ENCODE data around the gene IGFBP2. TPM values are rescaled to one million over a fixed set of nuclear protein-coding genes. Genes with fewer than 3 reads are reported as not detected.
A peak's percentile ranks its signal among the peaks of the same experiment; 100 is the strongest.

IGFBP2 gene
- total RNA-seq, 1 donor from 2014 or later, result 210 TPM

DNA sequence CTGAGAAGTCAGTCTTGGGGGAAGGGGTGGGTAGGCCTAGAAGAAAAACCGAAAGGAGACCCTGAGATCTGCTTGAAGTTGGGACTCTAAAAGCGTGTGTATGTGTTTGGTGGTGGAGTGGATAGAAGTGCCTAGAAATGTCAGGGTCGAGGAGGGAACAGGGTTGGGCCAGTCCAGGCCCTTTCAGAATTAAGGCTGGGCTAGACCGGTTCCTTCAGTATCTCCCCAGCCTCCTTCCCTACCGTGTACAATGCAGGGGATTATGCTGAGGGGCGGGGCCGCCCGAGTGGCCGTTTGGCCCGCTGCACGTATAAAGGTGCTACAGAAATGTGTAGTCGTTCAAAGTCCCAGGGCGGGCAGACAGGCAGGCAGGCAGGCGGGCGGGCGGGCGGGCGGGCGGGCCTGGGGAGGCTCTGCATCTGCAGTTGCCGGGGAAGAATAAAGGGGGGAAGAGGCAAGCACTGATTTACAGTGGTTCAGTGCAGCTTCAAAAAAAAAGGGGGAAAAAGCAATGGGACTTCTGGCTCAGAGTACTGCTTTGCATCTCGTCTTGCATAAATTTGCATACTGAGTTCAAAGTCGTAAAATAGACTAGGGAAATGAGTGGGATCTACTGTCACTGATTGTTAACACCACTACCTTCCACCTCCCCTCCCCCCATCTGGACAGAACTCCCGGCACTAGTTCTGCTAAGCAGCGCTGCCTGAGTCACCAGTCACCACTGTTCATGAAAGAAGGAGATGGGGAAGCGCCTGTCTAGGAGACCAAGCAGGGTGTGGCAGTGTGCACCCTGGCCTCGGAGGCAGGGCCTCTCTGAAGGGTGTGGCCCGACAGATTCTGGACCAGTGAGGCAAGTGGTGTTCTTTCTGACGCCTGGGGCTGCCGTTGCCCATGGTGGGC is 3.6 kb downstream of the IGFBP2 start:
- peak; percentile 83 for DNase-seq (ENCODE audit: low spot score)

DNA sequence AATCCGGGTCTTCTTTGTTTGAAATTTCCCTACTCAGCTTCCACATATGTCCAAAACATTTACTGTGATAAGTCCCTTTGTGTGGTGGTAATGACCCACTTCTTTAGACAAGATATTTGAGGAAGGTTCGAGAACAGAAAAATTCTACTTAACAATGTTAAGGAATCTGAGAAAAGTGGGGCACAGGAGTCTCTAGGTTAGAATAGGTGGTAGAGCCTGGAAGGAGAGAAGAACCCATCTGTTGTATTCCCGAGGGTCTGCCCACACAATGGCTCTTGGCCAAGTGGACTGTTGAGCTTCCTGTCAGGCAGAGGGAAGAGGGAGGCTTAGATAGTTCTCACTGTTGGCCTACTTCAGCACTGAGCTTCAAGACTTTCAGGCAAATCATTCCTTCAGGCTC is 4.3 kb downstream of the IGFBP2 start:
- DNase-seq (ENCODE audit: low spot score), result no peak

- DNase-seq (ENCODE audit: low spot score), result no peak
These were observed 10.9 kb downstream of the IGFBP2 start for GRCh38 chr2:216643986-216644659.

- DNase-seq (ENCODE audit: low spot score), result no peak
These were observed 11.8 kb downstream of the IGFBP2 start for GRCh38 chr2:216644842-216645635.

GRCh38 chr2:216645636-216645950 is 12.4 kb downstream of the IGFBP2 start:
- no peak for DNase-seq (ENCODE audit: low spot score)

DNA sequence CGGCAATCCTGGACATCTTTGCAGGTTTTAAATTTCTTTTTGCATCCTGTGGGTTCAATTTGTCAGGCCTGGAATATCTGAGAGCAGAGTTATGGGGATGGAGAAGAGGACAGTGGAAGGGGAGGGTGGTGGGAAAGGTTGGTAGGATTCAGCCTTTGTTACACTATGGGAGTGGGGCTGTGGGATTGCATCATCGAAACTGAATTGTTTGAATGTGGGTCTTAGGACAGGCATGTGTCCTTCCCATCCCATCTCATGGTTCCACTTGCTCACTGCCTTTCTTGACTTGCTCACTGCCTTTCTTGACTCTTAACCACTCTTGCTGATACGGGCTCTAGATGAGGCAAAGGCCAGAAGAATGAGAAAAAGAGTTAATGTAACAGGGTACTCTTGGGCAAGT is 12.9 kb downstream of the IGFBP2 start:
- DNase-seq (ENCODE audit: low spot score), result no peak

- no peak for DNase-seq (ENCODE audit: low spot score)
These were observed 14.9 kb downstream of the IGFBP2 start for GRCh38 chr2:216648105-216648504.

- no peak for DNase-seq (ENCODE audit: low spot score)
These were observed 16.4 kb downstream of the IGFBP2 start for GRCh38 chr2:216649574-216649973.

DNA sequence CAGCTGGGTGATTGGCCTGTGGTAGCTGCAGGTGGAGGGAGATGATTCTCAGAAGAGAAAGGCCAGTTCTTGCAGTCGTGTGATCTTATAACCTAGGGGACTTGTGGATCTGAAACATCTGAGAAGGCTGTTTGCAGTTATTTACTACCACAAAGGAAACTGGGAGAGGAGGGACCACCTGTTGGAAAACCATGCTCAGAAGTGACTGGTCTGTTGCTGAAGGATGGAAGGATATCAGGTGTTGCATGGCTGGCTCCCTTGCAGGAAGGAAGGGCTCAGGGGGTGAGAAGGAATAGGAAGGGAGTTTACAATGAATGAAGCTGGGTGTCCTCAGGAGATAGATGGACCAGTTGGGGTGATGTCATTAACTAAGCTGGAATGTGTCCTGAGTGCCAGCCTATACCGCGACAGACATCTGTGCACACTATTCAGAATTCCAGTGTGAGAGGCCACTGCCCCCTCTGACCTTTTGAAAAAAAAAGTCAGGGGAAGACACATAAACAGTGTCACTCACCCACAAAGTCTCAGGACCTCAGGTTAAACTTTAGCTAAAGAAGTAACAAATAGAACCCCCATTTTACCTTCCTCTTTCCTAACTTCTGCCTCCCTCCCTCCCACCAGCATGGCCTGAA is 17.5 kb downstream of the IGFBP2 start:
- DNase-seq (ENCODE audit: low spot score), result no peak

DNA sequence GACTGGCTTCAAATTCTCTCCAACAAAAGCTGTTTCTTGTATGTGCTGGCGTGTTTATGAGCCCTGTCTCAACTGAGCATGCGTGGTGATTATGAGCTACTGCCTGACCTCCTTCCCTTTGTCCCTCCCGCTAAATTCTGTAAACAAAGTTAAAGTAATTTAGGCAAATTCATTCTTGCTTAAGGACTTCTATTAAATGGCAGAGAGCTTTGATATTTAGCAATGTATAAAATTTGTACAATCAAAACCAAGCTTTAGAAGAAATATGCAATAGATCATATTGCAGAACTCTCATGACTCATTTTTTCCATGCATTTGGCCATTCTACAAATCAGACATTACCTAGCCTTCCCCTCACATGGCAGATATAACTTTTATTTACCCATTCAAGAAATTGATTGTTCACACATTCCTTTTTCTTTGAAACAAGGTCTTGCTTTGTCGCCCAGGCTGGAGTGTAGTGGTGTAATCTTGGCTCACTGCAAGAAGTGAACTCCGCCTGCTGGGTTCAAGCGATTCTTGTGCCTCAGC is 18.2 kb downstream of the IGFBP2 start:
- no peak for DNase-seq (ENCODE audit: low spot score)

DNA sequence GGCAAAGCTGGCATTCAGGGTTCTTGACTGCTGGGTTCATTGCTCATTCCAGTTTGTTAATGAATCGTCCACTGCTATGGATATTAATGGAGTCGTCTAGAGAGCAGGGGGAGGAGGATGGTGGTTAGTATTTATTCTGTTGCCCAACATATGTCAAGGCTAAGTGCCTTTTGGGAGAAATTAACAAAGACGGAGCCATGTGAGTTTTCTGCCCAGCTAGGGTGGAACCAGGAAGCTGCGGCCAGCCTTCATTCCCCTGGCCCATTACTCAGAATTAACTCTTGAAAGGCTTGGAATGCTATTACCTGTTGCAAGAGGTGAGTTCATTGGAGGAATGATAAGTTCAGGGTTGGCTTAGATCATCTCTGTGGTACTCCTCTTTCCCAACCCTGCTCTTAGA is 19.3 kb downstream of the IGFBP2 start:
- DNase-seq (ENCODE audit: low spot score), result no peak

- DNase-seq (ENCODE audit: low spot score), result no peak
These were observed 20.0 kb downstream of the IGFBP2 start for GRCh38 chr2:216653093-216653799.

GRCh38 chr2:216653931-216654365 is 20.7 kb downstream of the IGFBP2 start:
- DNase-seq (ENCODE audit: low spot score), result no peak

- no peak for DNase-seq (ENCODE audit: low spot score)
These were observed 21.4 kb downstream of the IGFBP2 start for GRCh38 chr2:216654528-216655052.

GRCh38 chr2:216657086-216657855 is 24.1 kb downstream of the IGFBP2 start:
- DNase-seq (ENCODE audit: low spot score), result no peak

DNA sequence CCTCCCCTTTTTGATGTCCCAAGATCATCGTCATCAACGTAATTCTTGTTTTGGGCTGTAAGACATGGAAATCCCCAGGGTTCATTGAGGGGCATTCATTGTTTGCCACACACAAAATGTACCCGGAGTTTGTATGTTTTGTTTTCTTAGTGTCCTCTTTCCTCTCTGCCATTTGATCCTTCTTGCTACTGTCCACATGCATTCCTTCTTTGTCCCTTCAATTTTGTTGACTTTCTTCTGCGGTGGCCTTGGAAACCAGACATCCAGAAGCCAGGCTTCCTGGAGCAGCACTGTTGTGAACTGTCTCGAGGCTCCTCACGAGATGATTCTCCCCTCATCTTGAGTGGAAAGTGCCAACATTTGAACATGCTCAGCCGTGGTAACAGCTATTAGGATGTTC is 24.8 kb downstream of the IGFBP2 start:
- DNase-seq (ENCODE audit: low spot score), result no peak

DNA sequence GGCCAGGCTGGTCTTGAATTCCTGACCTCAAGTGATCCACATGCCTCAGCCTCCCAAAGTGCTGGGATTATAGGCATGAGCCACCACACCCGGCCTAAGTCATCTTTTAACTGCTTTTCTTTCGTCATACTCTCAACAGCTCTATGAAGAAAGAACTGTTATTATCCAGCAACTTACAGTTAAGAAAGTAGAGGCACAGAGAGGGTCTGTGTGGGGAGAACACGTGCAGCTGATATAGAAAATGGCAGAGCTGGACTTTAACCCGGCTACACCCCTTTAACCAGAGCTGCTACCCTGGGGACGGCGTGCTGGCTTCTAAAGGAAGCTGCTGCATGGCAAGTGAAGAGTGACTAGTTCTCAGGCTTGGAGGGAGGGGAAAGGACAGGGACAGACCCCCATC is 25.5 kb downstream of the IGFBP2 start:
- DNase-seq (ENCODE audit: low spot score), result no peak

DNA sequence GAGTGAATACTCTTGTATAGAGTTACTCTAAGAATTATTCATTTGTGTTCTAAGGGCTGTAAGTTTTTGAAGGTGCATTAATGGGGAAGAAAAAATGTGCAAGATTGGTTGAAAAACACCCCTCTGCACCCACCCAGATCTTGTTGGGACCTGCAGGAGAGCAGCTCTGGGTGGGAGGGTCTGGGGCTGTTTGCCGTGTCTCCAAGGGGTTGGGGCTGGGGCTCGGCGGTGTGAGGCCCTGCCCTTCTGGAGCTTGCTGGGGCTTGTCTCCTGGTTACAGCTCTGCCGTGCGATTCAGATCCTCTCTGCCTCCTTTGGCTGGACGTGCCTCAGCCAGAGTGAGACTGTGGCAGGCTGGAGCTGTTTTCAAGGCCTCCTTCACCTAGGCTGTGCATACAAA is 26.1 kb downstream of the IGFBP2 start:
- peak; percentile 62 for DNase-seq (ENCODE audit: low spot score)

GRCh38 chr2:216660496-216660895 is 27.3 kb downstream of the IGFBP2 start:
- no peak for DNase-seq (ENCODE audit: low spot score)

DNA sequence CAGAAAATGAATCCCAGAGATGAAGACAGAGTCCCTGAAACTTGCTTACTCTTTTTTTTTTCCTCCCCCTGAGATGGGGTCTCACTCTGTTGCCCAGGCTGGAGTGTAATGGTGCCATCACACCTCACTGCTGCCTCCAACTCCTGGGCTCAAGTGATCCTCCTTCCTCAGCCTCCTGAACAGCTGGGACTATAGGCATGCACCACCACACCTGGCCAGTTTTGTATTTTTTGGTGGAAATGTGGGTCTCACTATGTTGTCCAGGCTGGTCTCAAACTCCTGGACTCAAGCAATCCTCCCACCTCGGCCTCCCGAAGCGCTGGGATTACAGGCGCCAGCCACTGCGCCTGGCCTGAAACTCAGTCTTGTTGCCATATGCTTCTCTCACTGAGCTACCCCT is 27.8 kb downstream of the IGFBP2 start:
- no peak for DNase-seq (ENCODE audit: low spot score)
